Keratinocyte (primary cell): ENCODE results near the gene KRT9. TPM values are rescaled to one million over a fixed set of nuclear protein-coding genes. Genes with fewer than 3 reads are reported as not detected.
"Not testable (repeated sequence)": the region's sequence is repeated elsewhere in the genome, so short reads cannot be mapped to it uniquely, and the experiment has no call there.

Experiments used
- DNase-seq: peaks from one replicate; pipeline ENCODE4 v3.0.0-alpha.2; 2011; ENCODE audit warnings: low read depth, missing footprints, low spot score
- FAIRE-seq: peaks from 2 replicates; lab custom pipeline; 2011; peaks lifted over from hg19 to GRCh38; lab: Jason Lieb, UNC
- H2AFZ ChIP-seq: 2 replicates; pipeline ENCODE4 v1.6.0; 2012; ENCODE audit warnings: low read length, control low read depth, inconsistent platforms; ENCODE audit not compliant: control insufficient read depth
- H3K27ac ChIP-seq: 2 replicates; pipeline ENCODE4 v1.5.1; 2011; ENCODE audit warnings: low read length; ENCODE audit not compliant: control insufficient read depth, insufficient read depth
- H3K27me3 ChIP-seq: 3 replicates; pipeline ENCODE4 v1.6.0; 2011; ENCODE audit warnings: low read length; ENCODE audit not compliant: control insufficient read depth, insufficient read depth; ENCODE audit errors: extremely low read depth
- H3K36me3 ChIP-seq, 2 experiments: 2 replicates in 1 of 2; 3 replicates in 1 of 2; pipeline ENCODE4 v1.5.1; 2011; ENCODE audit warnings: low read length in 2 of 2, mild to moderate bottlenecking in 1 of 2; ENCODE audit not compliant: control insufficient read depth in 2 of 2, insufficient read depth in 2 of 2; ENCODE audit errors: extremely low read depth in 1 of 2
- H3K4me1 ChIP-seq: 3 replicates; pipeline ENCODE4 v1.5.1; 2011; ENCODE audit warnings: low read length; ENCODE audit not compliant: control insufficient read depth, insufficient read depth; ENCODE audit errors: extremely low read depth
- H3K4me2 ChIP-seq: 3 replicates; pipeline ENCODE4 v1.6.0; 2011; ENCODE audit warnings: low read depth, low read length; ENCODE audit not compliant: control insufficient read depth, insufficient read depth; ENCODE audit errors: extremely low read depth
- H3K4me3 ChIP-seq, 3 experiments: fragments of 200-600 bp in 1 of 3; sonication (generic) in 1 of 3; 2 replicates in 2 of 3; 3 replicates in 1 of 3; pipeline ENCODE4 v1.5.1; 2011 to 2016; ENCODE audit warnings: low read length in 3 of 3, mild to moderate bottlenecking in 3 of 3, control low read depth in 2 of 3, inconsistent platforms in 1 of 3, low read depth in 1 of 3, mixed read lengths in 1 of 3, mixed run types in 1 of 3, moderate library complexity in 1 of 3; ENCODE audit not compliant: control insufficient read depth in 2 of 3, insufficient read depth in 2 of 3; ENCODE audit errors: extremely low read depth in 1 of 3
- H3K79me2 ChIP-seq: 2 replicates; pipeline ENCODE4 v1.6.0; 2012; ENCODE audit warnings: low read length; ENCODE audit not compliant: control insufficient read depth, insufficient read depth
- H3K9ac ChIP-seq: 3 replicates; pipeline ENCODE4 v1.6.0; 2011; ENCODE audit warnings: low read length; ENCODE audit not compliant: control insufficient read depth, insufficient read depth; ENCODE audit errors: extremely low read depth
- H3K9me1 ChIP-seq: 3 replicates; pipeline ENCODE4 v1.6.0; 2011; ENCODE audit warnings: low read length; ENCODE audit not compliant: control insufficient read depth, insufficient read depth; ENCODE audit errors: extremely low read depth
- H3K9me3 ChIP-seq: 2 replicates; pipeline ENCODE4 v1.5.1; 2012; ENCODE audit warnings: low read depth, low read length; ENCODE audit not compliant: control insufficient read depth
- H4K20me1 ChIP-seq: 3 replicates; pipeline ENCODE4 v1.6.0; 2011; ENCODE audit warnings: low read length; ENCODE audit not compliant: control insufficient read depth, insufficient read depth; ENCODE audit errors: extremely low read depth
- CTCF ChIP-seq, 3 experiments: IDR thresholded peaks in 1 of 3; conservative IDR thresholded peaks in 1 of 3; optimal IDR thresholded peaks in 1 of 3; 2 replicates in 2 of 3; 3 replicates in 1 of 3; pipeline versions ENCODE3 to v1.5.1; 2011; ENCODE audit warnings: low read length in 3 of 3, mild to moderate bottlenecking in 3 of 3, moderate library complexity in 2 of 3, control low read depth in 1 of 3, inconsistent platforms in 1 of 3; ENCODE audit not compliant: insufficient read depth in 2 of 3; ENCODE audit errors: extremely low read depth in 1 of 3
- EZH2 ChIP-seq: IDR thresholded peaks from one replicate; pipeline ENCODE4 v1.6.1; 2012; ENCODE audit warnings: inconsistent platforms, mild to moderate bottlenecking, low read length, moderate library complexity
- dilution Hi-C: fragments of 300-500 bp; cut with MboI; formaldehyde crosslinking; loops from one replicate; pipeline ENCODE4 v1.7.0; 2020; ENCODE audit warnings: low sequenced_read_pairs; ENCODE audit not compliant: extremely low pct_ligation_motif_present
- polyA plus RNA-seq, 5 experiments: library from polyadenylated mRNA; depleted of rRNA in 3 of 5; stranded (reverse) in 3 of 5; stranded (forward) in 1 of 5; unstranded in 1 of 5; fragments of >200 nt; gene quantifications; 1 replicate in 1 of 5; 2 replicates in 3 of 5; 3 replicates in 1 of 5; pipeline versions ENCODE4 v1.2.1 to v1.2.3, GENCODE V29; 2011 to 2012; ENCODE audit warnings: missing spikeins in 2 of 5, low read depth in 1 of 5, low replicate concordance in 1 of 5

KRT9 gene
- polyA plus RNA-seq, 1 donor (not counting 4 experiments of a cell fraction or from before 2014, with no cell fraction given) = 1.6 TPM

- H3K9me3 ChIP-seq, H3K9ac ChIP-seq, H3K27me3 ChIP-seq, H3K4me2 ChIP-seq, H3K4me3 ChIP-seq, dilution Hi-C loops, H3K27ac ChIP-seq, H3K36me3 ChIP-seq, H3K9me1 ChIP-seq, H3K79me2 ChIP-seq, H2AFZ ChIP-seq, DNase-seq, H4K20me1 ChIP-seq: not testable (repeated sequence)
- peaks cover 44% of the 10 kb centered on the region for H3K4me1 ChIP-seq
- FAIRE-seq = peak; percentile 69
- TF ChIP-seq CTCF (optimal IDR thresholded peaks at IDR 0.05 in 1 of 3, IDR thresholded peaks at IDR 0.05 in 1 of 3, conservative IDR thresholded peaks at IDR 0.05 in 1 of 3; ENCODE audit: extremely low read depth in 1 of 3, insufficient read depth in 2 of 3, low read length in 3 of 3) = peak; percentile 27 to 46 (median 33)
These were observed 4.9 kb upstream of the KRT9 start for GRCh38 chr17:41576740-41577139.

GRCh38 chr17:41575336-41575735, 3.5 kb upstream of the KRT9 start:
- H3K9me3 ChIP-seq = no peaks in the 10 kb centered on the region
- TF ChIP-seq CTCF (optimal IDR thresholded peaks at IDR 0.05 in 1 of 3, IDR thresholded peaks at IDR 0.05 in 1 of 3, conservative IDR thresholded peaks at IDR 0.05 in 1 of 3; ENCODE audit: extremely low read depth in 1 of 3, insufficient read depth in 2 of 3, low read length in 3 of 3) = no peak
- no peak for TF ChIP-seq EZH2
- peaks cover 33% of the 10 kb centered on the region for H3K4me1 ChIP-seq
- no peaks in the 10 kb centered on the region for H4K20me1 ChIP-seq
- H3K27ac ChIP-seq = no peak overlapping the region
- dilution Hi-C loops = no loop called here
- no peaks in the 10 kb centered on the region for H3K36me3 ChIP-seq
- no peaks in the 10 kb centered on the region for H3K9me1 ChIP-seq
- DNase-seq (no peak), FAIRE-seq (no peak)
- H2AFZ ChIP-seq = no peak overlapping the region
- H3K79me2 ChIP-seq = no peaks in the 10 kb centered on the region
- no peak overlapping the region for H3K9ac ChIP-seq
- H3K4me2 ChIP-seq = no peak overlapping the region
- H3K27me3 ChIP-seq = no peaks in the 10 kb centered on the region
- no peak overlapping the region for H3K4me3 ChIP-seq
